IMR-90 (cell line): ENCODE data around the gene HNRNPM. TPM values are rescaled to one million over a fixed set of nuclear protein-coding genes. Genes with fewer than 3 reads are reported as not detected.

Experiments
- ATAC-seq: fragments of 200-7000 bp; cut with Tn5 transposase; 2 replicates; pipeline ENCODE4 v1.9.1; 2020; ENCODE audit warnings: low read depth, mild to moderate bottlenecking, moderate library complexity
- BruUV-seq: library from RNA; stranded (reverse); fragments of 400-500 nt; replicated peaks from 2 replicates; lab custom pipeline; 2021; lab: Mats Ljungman, UMichigan
- CTCF ChIA-PET: fragments of 300-600 bp; formaldehyde crosslinking; extraction: SDS; loops from one replicate; lab custom pipeline; 2021; ENCODE audit warnings: antibody characterized with exemption; lab: Yijun Ruan, JAX
- POLR2A ChIA-PET: fragments of 300-600 bp; sonication (Branson Sonifier 250); formaldehyde crosslinking; loops from one replicate; lab custom pipeline; 2022; ENCODE audit warnings: antibody characterized with exemption; ENCODE audit not compliant: unreplicated experiment; lab: Charles Lee
- DNase-seq: peaks from one replicate; pipeline ENCODE4 v3.0.0; 2013
- H2AFZ ChIP-seq: replicated peaks from 2 replicates; pipeline ENCODE3; 2013; ENCODE audit warnings: low read length, mild to moderate bottlenecking; ENCODE audit not compliant: poor library complexity
- H2AK5ac ChIP-seq: 2 replicates; pipeline ENCODE4 v1.6.1; 2013; ENCODE audit warnings: low read depth, low read length, inconsistent platforms
- H2AK9ac ChIP-seq: replicated peaks from 2 replicates; pipeline ENCODE3; 2013; ENCODE audit warnings: mild to moderate bottlenecking, low read depth, low read length, moderate library complexity; ENCODE audit not compliant: poor library complexity
- H2BK120ac ChIP-seq: 2 replicates; pipeline ENCODE4 v1.6.1; 2013; ENCODE audit warnings: low read depth, low read length, inconsistent platforms
- H2BK15ac ChIP-seq: 3 replicates; pipeline ENCODE4 v1.6.1; 2013; ENCODE audit warnings: low read depth, low read length, inconsistent platforms
- H2BK20ac ChIP-seq: 2 replicates; pipeline ENCODE4 v1.6.1; 2013; ENCODE audit warnings: low read depth, mild to moderate bottlenecking, inconsistent platforms, low read length, moderate library complexity
- H2BK5ac ChIP-seq: 2 replicates; pipeline ENCODE4 v1.6.1; 2013; ENCODE audit warnings: mild to moderate bottlenecking, low read depth, low read length, inconsistent platforms; ENCODE audit not compliant: poor library complexity, severe bottlenecking
- H3K14ac ChIP-seq: replicated peaks from 2 replicates; pipeline ENCODE4 v1.6.1; 2013; ENCODE audit warnings: low read depth, low read length, inconsistent platforms
- H3K18ac ChIP-seq: 2 replicates; pipeline ENCODE4 v1.6.1; 2013; ENCODE audit warnings: low read depth, low read length, control low read depth
- H3K23ac ChIP-seq: 2 replicates; pipeline ENCODE4 v1.6.1; 2013; ENCODE audit warnings: low read depth, low read length, inconsistent platforms
- H3K27ac ChIP-seq: 2 replicates; pipeline ENCODE4 v1.5.1; 2013; ENCODE audit warnings: mild to moderate bottlenecking, control low read depth, low read length; ENCODE audit not compliant: insufficient read depth
- H3K27me3 ChIP-seq: 2 replicates; pipeline ENCODE4 v1.6.1; 2013; ENCODE audit warnings: low read length; ENCODE audit not compliant: control insufficient read depth, insufficient read depth
- H3K36me3 ChIP-seq: 2 replicates; pipeline ENCODE4 v1.6.1; 2013; ENCODE audit warnings: low read length, mixed read lengths; ENCODE audit not compliant: control insufficient read depth, insufficient read depth
- H3K4ac ChIP-seq: 2 replicates; pipeline ENCODE4 v1.6.1; 2013; ENCODE audit warnings: low read depth, low read length, inconsistent platforms
- H3K4me1 ChIP-seq: 2 replicates; pipeline ENCODE4 v1.6.1; 2013; ENCODE audit warnings: low read length, mixed read lengths; ENCODE audit not compliant: control insufficient read depth, insufficient read depth
- H3K4me2 ChIP-seq: 2 replicates; pipeline ENCODE4 v1.6.1; 2013; ENCODE audit warnings: low read depth, mild to moderate bottlenecking, control low read depth, low read length, moderate library complexity
- H3K4me3 ChIP-seq: 2 replicates; pipeline ENCODE4 v1.5.1; 2013; ENCODE audit warnings: low read depth, mild to moderate bottlenecking, control low read depth, low read length, moderate library complexity; ENCODE audit not compliant: insufficient read depth
- H3K56ac ChIP-seq: 2 replicates; pipeline ENCODE4 v1.6.1; 2013; ENCODE audit warnings: low read length, inconsistent platforms; ENCODE audit not compliant: insufficient read depth; ENCODE audit errors: extremely low read depth
- H3K79me1 ChIP-seq, 2 experiments: 2 replicates each; pipeline ENCODE4 v1.6.1; 2013; ENCODE audit warnings: low read length in 2 of 2, inconsistent platforms in 1 of 2, low read depth in 1 of 2
- H3K9ac ChIP-seq: 2 replicates; pipeline ENCODE4 v1.6.1; 2013; ENCODE audit warnings: low read depth, low read length, control low read depth
- H3K9me1 ChIP-seq: 2 replicates; pipeline ENCODE4 v1.6.1; 2013; ENCODE audit warnings: low read length, inconsistent platforms; ENCODE audit not compliant: insufficient read depth
- H3K9me3 ChIP-seq: 2 replicates; pipeline ENCODE4 v1.6.1; 2013; ENCODE audit warnings: low read length; ENCODE audit not compliant: control insufficient read depth, insufficient read depth
- H4K20me1 ChIP-seq: 2 replicates; pipeline ENCODE4 v1.6.1; 2013; ENCODE audit warnings: low read length, inconsistent platforms; ENCODE audit not compliant: insufficient read depth
- H4K5ac ChIP-seq: 2 replicates; pipeline ENCODE4 v1.6.1; 2013; ENCODE audit warnings: mild to moderate bottlenecking, low read depth, low read length, control low read depth
- H4K8ac ChIP-seq, 2 experiments: 2 replicates each; pipeline ENCODE4 v1.6.1; 2013; ENCODE audit warnings: low read depth in 2 of 2, low read length in 2 of 2, control low read depth in 1 of 2, inconsistent platforms in 1 of 2
- H4K91ac ChIP-seq: 2 replicates; pipeline ENCODE4 v1.6.1; 2013; ENCODE audit warnings: low read depth, low read length, inconsistent platforms; ENCODE audit not compliant: insufficient read depth
- CTCF ChIP-seq: conservative IDR thresholded peaks from 2 replicates; pipeline ENCODE4 v1.5.1; 2012; ENCODE audit warnings: mild to moderate bottlenecking, low read depth, low read length, improper control_type of control experiment
- MAFK ChIP-seq: IDR thresholded peaks from 2 replicates; pipeline ENCODE4 v1.6.1; 2012; ENCODE audit warnings: low read depth, low read length, improper control_type of control experiment
- MAZ ChIP-seq: IDR thresholded peaks from 2 replicates; pipeline ENCODE4 v1.6.1; 2012; ENCODE audit warnings: low read depth, mild to moderate bottlenecking, low read length, improper control_type of control experiment, moderate library complexity, borderline replicate concordance
- NFE2L2 ChIP-seq: fragments of 150-350 bp; IDR thresholded peaks from 2 replicates; pipeline ENCODE4 v1.6.1; 2016; ENCODE audit warnings: low read depth, mild to moderate bottlenecking, low read length
- POLR2A ChIP-seq: IDR thresholded peaks from 2 replicates; pipeline ENCODE4 v1.6.1; 2012; ENCODE audit warnings: mild to moderate bottlenecking, low read depth, low read length
- RCOR1 ChIP-seq: IDR thresholded peaks from 2 replicates; pipeline ENCODE4 v1.6.1; 2012; ENCODE audit warnings: mild to moderate bottlenecking, low read length, improper control_type of control experiment; ENCODE audit not compliant: insufficient replicate concordance
- RFX5 ChIP-seq: IDR thresholded peaks from 2 replicates; pipeline ENCODE4 v1.8.0; 2012; ENCODE audit warnings: low read depth, mild to moderate bottlenecking, low read length, moderate library complexity
- SMC3 ChIP-seq: fragments of 150-350 bp; IDR thresholded peaks from 2 replicates; pipeline ENCODE4 v1.6.1; 2016; ENCODE audit warnings: low read depth, mild to moderate bottlenecking, antibody characterized with exemption, low read length, moderate library complexity
- WGBS, 2 experiments: methylation state at CpG; one replicate each; pipeline versions ENCODE4 v1.1.5 to v1.1.7; 2013; ENCODE audit warnings: missing lambda C conversion rate in 2 of 2; ENCODE audit not compliant: insufficient read length in 1 of 2; ENCODE audit errors: extremely low coverage in 2 of 2; 5-methylcytosine and 5-hydroxymethylcytosine counted together
- dilution Hi-C: fragments of 300-500 bp; cut with HindIII; formaldehyde crosslinking; loops from one replicate; pipeline ENCODE4 v1.14.3; 2018; ENCODE audit warnings: low sequenced_read_pairs; ENCODE audit not compliant: unreplicated experiment
- in situ Hi-C: fragments of 300-500 bp; cut with MboI; formaldehyde crosslinking; loops from 3 replicates; pipeline ENCODE4 v1.14.3; 2019; ENCODE audit warnings: low sequenced_read_pairs, inconsistent platforms, mixed read lengths
- intact Hi-C: fragments of 100-400 bp; cut with micrococcal nuclease; formaldehyde crosslinking; loops from 2 replicates; pipeline ENCODE4 v1.10.0; 2022
- polyA plus RNA-seq, 3 experiments: library from polyadenylated mRNA; depleted of rRNA; stranded (reverse); fragments of >200 nt; gene quantifications; 2 replicates each; pipeline ENCODE4 v1.2.3, GENCODE V29; 2012; ENCODE audit warnings: low replicate concordance in 1 of 3
- total RNA-seq: library from RNA; depleted of rRNA; stranded (reverse); fragments of >200 nt; gene quantifications from 2 replicates; pipeline ENCODE4 v1.2.3, GENCODE V29; 2012; rRNA removed

The HNRNPM gene
- total and polyA plus RNA-seq, 2 of the 4 experiments (the other 2 are of a cell fraction) = 75.6 to 197 TPM

GRCh38 chr19:8537099-8537498, 92.3 kb downstream of the HNRNPM start:
- WGBS, 2 experiments = no CpG with 5 or more reads among the region's 3 CpGs
- no peak overlapping the region for H4K5ac ChIP-seq
- ATAC-seq (no peak), DNase-seq (no peak)
- no peak overlapping the region for H4K8ac ChIP-seq
- H3K79me1 ChIP-seq = peaks cover 0 to 7% of the 10 kb centered on the region in 2 experiments; a peak in 1 of 4 replicates
- H3K23ac ChIP-seq = no peak overlapping the region
- H3K27me3 ChIP-seq = no peaks in the 10 kb centered on the region
- peaks cover 1% of the 10 kb centered on the region; the same call in 1 of the 2 replicates for H3K36me3 ChIP-seq
- intact Hi-C loops (no loop called here), dilution Hi-C loops (no loop called here), in situ Hi-C loops (no loop called here)
- no peak overlapping the region for H2BK120ac ChIP-seq
- no peak overlapping the region for H3K14ac ChIP-seq
- peak overlapping the region; percentile 55 for H2AK9ac ChIP-seq
- H3K4ac ChIP-seq = no peak overlapping the region
- peaks cover 3% of the 10 kb centered on the region; the same call in 1 of the 2 replicates for H3K9me1 ChIP-seq
- H4K20me1 ChIP-seq = no peaks in the 10 kb centered on the region
- CTCF ChIA-PET = no interaction called here
- TF ChIP-seq MAZ (no peak), CTCF (no peak), POLR2A (no peak), RCOR1 (no peak), RFX5 (no peak), SMC3 (no peak), NFE2L2 (no peak), MAFK (no peak)
- no peak overlapping the region for H3K4me2 ChIP-seq
- H2AK5ac ChIP-seq = no peak overlapping the region
- H3K27ac ChIP-seq = no peak overlapping the region
- no peak overlapping the region for H3K56ac ChIP-seq
- no peak overlapping the region for H4K91ac ChIP-seq
- BruUV-seq = no TSS peak
- H3K4me1 ChIP-seq = peaks cover 2% of the 10 kb centered on the region; the same call in 1 of the 2 replicates
- H3K9ac ChIP-seq = no peak overlapping the region
- no peak overlapping the region for H2BK20ac ChIP-seq
- H2BK15ac ChIP-seq = no peak overlapping the region
- H2BK5ac ChIP-seq = no peak overlapping the region
- POLR2A ChIA-PET = no interaction called here
- no peak overlapping the region for H3K18ac ChIP-seq
- no peak overlapping the region for H3K4me3 ChIP-seq
- H3K9me3 ChIP-seq = no peaks in the 10 kb centered on the region
- H2AFZ ChIP-seq = no peak overlapping the region

Other genes with a start within 250 kb of the HNRNPM start
- 3.2 and 3.9 TPM in 2 replicates for gene CERS4, start 235.6 kb upstream of the HNRNPM start, total RNA-seq
- 5.5 and 5.7 TPM in 2 replicates for gene CERS4, start 235.6 kb upstream of the HNRNPM start, polyA plus RNA-seq (2012; rRNA removed)
- 13.3 and 15.8 TPM in 2 replicates for gene CD320, start 136.6 kb upstream of the HNRNPM start, total RNA-seq
- 78.5 and 101 TPM in 2 replicates for gene CD320, start 136.6 kb upstream of the HNRNPM start, polyA plus RNA-seq (2012; rRNA removed)
- 15.8 and 20.6 TPM in 2 replicates for gene NDUFA7, start 123.6 kb upstream of the HNRNPM start, total RNA-seq
- 50.7 and 67.9 TPM in 2 replicates for gene NDUFA7, start 123.6 kb upstream of the HNRNPM start, polyA plus RNA-seq (2012; rRNA removed)
- gene RPS28, start 123.5 kb upstream of the HNRNPM start, total RNA-seq = 104 and 143 TPM in 2 replicates
- gene RPS28, start 123.5 kb upstream of the HNRNPM start, polyA plus RNA-seq (2012; rRNA removed) = 643 and 742 TPM in 2 replicates
- gene KANK3, start 101.7 kb upstream of the HNRNPM start, total RNA-seq = not detected in 2 replicates
- 0.04 and 0.07 TPM in 2 replicates for gene KANK3, start 101.7 kb upstream of the HNRNPM start, polyA plus RNA-seq (2012; rRNA removed)
- 1.4 and 1.9 TPM in 2 replicates for gene ANGPTL4, start 80.8 kb upstream of the HNRNPM start, total RNA-seq
- 19.1 and 21.5 TPM in 2 replicates for gene ANGPTL4, start 80.8 kb upstream of the HNRNPM start, polyA plus RNA-seq (2012; rRNA removed)
- 8.2 and 12.2 TPM in 2 replicates for gene RAB11B, start 54.6 kb upstream of the HNRNPM start, total RNA-seq
- 117 and 120 TPM in 2 replicates for gene RAB11B, start 54.6 kb upstream of the HNRNPM start, polyA plus RNA-seq (2012; rRNA removed)
- gene MARCHF2, start 31.7 kb upstream of the HNRNPM start, total RNA-seq = 48.6 and 58.8 TPM in 2 replicates
- gene MARCHF2, start 31.7 kb upstream of the HNRNPM start, polyA plus RNA-seq (2012; rRNA removed) = 33.8 and 39.1 TPM in 2 replicates
- not detected in 2 replicates for gene PRAM1, start 57.7 kb downstream of the HNRNPM start, total RNA-seq
- 0.09 TPM in 2 replicates for gene PRAM1, start 57.7 kb downstream of the HNRNPM start, polyA plus RNA-seq (2012; rRNA removed)
- 1.1 and 3.2 TPM in 2 replicates for gene ZNF414, start 69.2 kb downstream of the HNRNPM start, total RNA-seq
- gene ZNF414, start 69.2 kb downstream of the HNRNPM start, polyA plus RNA-seq (2012; rRNA removed) = 14.2 and 20.8 TPM in 2 replicates
- gene MYO1F, start 132.5 kb downstream of the HNRNPM start, total RNA-seq = under 0.01 and 0.18 TPM in 2 replicates
- gene MYO1F, start 132.5 kb downstream of the HNRNPM start, polyA plus RNA-seq (2012; rRNA removed) = 0.14 TPM in 2 replicates
- 2.8 and 3.4 TPM in 2 replicates for gene ADAMTS10, start 165.7 kb downstream of the HNRNPM start, total RNA-seq
- 11.5 and 15.1 TPM in 2 replicates for gene ADAMTS10, start 165.7 kb downstream of the HNRNPM start, polyA plus RNA-seq (2012; rRNA removed)
- gene NFILZ, start 185.7 kb downstream of the HNRNPM start, total RNA-seq = not detected in 2 replicates
- gene NFILZ, start 185.7 kb downstream of the HNRNPM start, polyA plus RNA-seq (2012; rRNA removed) = not detected in 2 replicates